HFFc6 (cell line): ENCODE measurements around the gene ZNF467. TPM values are rescaled to one million over a fixed set of nuclear protein-coding genes. Genes with fewer than 3 reads are reported as not detected.

Experiments used
- DNase-seq: peaks from one replicate; pipeline ENCODE4 v3.0.0-alpha.2; 2018
- H3K27ac Mint-ChIP-seq: 2 replicates; pipeline ENCODE4 v1.8.0; 2020; ENCODE audit warnings: mild to moderate bottlenecking, mixed read lengths
- H3K27me3 Mint-ChIP-seq: 2 replicates; pipeline ENCODE4 v1.8.0; 2021; ENCODE audit warnings: mild to moderate bottlenecking, moderate library complexity, mixed read lengths; ENCODE audit not compliant: insufficient read depth
- H3K36me3 Mint-ChIP-seq: 2 replicates; pipeline ENCODE4 v1.8.0; 2021; ENCODE audit warnings: low read depth, mixed read lengths
- H3K4me1 Mint-ChIP-seq: 2 replicates; pipeline ENCODE4 v1.8.0; 2020; ENCODE audit warnings: low read depth, mixed read lengths
- H3K4me3 Mint-ChIP-seq: 2 replicates; pipeline ENCODE4 v1.8.0; 2020; ENCODE audit warnings: mild to moderate bottlenecking, moderate library complexity, mixed read lengths
- H3K9me3 Mint-ChIP-seq: 2 replicates; pipeline ENCODE4 v1.8.0; 2020; ENCODE audit warnings: mild to moderate bottlenecking, mixed read lengths
- CTCF ChIP-seq: fragments of 200-600 bp; sonication (generic); IDR thresholded peaks from 2 replicates; pipeline ENCODE4 v1.5.0; 2021; ENCODE audit warnings: antibody characterized with exemption, mild to moderate bottlenecking
- total RNA-seq, 6 experiments: library from RNA; stranded (reverse); fragmentation: NEBNext Ultra II Directional; extraction: Animal tissue kit (Norgen Biotek cat#: 25700); gene quantifications; 2 replicates in 1 of 6; 3 replicates in 5 of 6; pipeline ENCODE4 v1.2.3, GENCODE V29; 2021

Gene ZNF467
- total RNA-seq, 6 experiments from 2014 or later: 0.68 to 1.7 (median 1.0) TPM

GRCh38 chr7:149724661-149725425, 48.5 kb downstream of the ZNF467 start:
- Mint-ChIP-seq H3K27me3 (no peaks in the 10 kb centered on the region), H3K4me3 (no peak overlapping the region), H3K4me1 (no peaks in the 10 kb centered on the region), H3K9me3 (no peaks in the 10 kb centered on the region), H3K36me3 (no peaks in the 10 kb centered on the region), H3K27ac (no peak overlapping the region)
- no peak for DNase-seq
- no peak for TF ChIP-seq CTCF

- H3K4me1 Mint-ChIP-seq: peaks cover 8% of the 10 kb centered on the region
Observed at GRCh38 chr7:149723795-149724495, 49.4 kb downstream of the ZNF467 start.

GRCh38 chr7:149723082-149723767, 50.2 kb downstream of the ZNF467 start:
- peaks cover 12% of the 10 kb centered on the region for H3K4me1 Mint-ChIP-seq
- peaks cover 8% of the 10 kb centered on the region for H3K9me3 Mint-ChIP-seq
- DNase-seq: no peak
- TF ChIP-seq CTCF: no peak
- H3K36me3 Mint-ChIP-seq: peaks cover 10% of the 10 kb centered on the region
- no peaks in the 10 kb centered on the region; the same call in 1 of the 2 replicates for H3K27me3 Mint-ChIP-seq
- H3K27ac Mint-ChIP-seq: no peak overlapping the region
- H3K4me3 Mint-ChIP-seq: no peak overlapping the region

More at GRCh38 chr7:149723795-149724495, 49.4 kb downstream of the ZNF467 start:
- Mint-ChIP-seq H3K27ac (no peak overlapping the region), H3K9me3 (peaks cover 3% of the 10 kb centered on the region), H3K36me3 (peaks cover 5% of the 10 kb centered on the region), H3K4me3 (no peak overlapping the region), H3K27me3 (no peaks in the 10 kb centered on the region; the same call in 1 of the 2 replicates)
- no peak for DNase-seq
- TF ChIP-seq CTCF: no peak

GRCh38 chr7:149722356-149722957, 50.9 kb downstream of the ZNF467 start:
- H3K27me3 Mint-ChIP-seq: no peaks in the 10 kb centered on the region; the same call in 1 of the 2 replicates
- H3K4me3 Mint-ChIP-seq: no peak overlapping the region
- TF ChIP-seq CTCF: no peak
- no peak overlapping the region for H3K27ac Mint-ChIP-seq
- peaks cover 12% of the 10 kb centered on the region for H3K4me1 Mint-ChIP-seq
- peaks cover 10% of the 10 kb centered on the region for H3K36me3 Mint-ChIP-seq
- DNase-seq: no peak
- H3K9me3 Mint-ChIP-seq: peaks cover 8% of the 10 kb centered on the region

GRCh38 chr7:149721084-149721601, 52.2 kb downstream of the ZNF467 start:
- no peak for DNase-seq
- Mint-ChIP-seq H3K36me3 (peaks cover 10% of the 10 kb centered on the region), H3K27ac (no peak overlapping the region), H3K4me3 (no peak overlapping the region), H3K27me3 (no peaks in the 10 kb centered on the region; the same call in 1 of the 2 replicates), H3K4me1 (peaks cover 18% of the 10 kb centered on the region), H3K9me3 (peaks cover 8% of the 10 kb centered on the region)
- no peak for TF ChIP-seq CTCF
